DMS153 treated with DMSO at 0.1 percent for 48 hours (cell line): ENCODE data around the gene OR14I1.
"Not testable (repeated sequence)": the region's sequence is repeated elsewhere in the genome, so short reads cannot be mapped to it uniquely, and the experiment has no call there.

ENCODE experiments used
- DNase-seq: peaks from one replicate; lab custom pipeline; 2025; ENCODE audit not compliant: unreplicated experiment; lab: John Stamatoyannopoulos, UW

Gene OR14I1

DNA sequence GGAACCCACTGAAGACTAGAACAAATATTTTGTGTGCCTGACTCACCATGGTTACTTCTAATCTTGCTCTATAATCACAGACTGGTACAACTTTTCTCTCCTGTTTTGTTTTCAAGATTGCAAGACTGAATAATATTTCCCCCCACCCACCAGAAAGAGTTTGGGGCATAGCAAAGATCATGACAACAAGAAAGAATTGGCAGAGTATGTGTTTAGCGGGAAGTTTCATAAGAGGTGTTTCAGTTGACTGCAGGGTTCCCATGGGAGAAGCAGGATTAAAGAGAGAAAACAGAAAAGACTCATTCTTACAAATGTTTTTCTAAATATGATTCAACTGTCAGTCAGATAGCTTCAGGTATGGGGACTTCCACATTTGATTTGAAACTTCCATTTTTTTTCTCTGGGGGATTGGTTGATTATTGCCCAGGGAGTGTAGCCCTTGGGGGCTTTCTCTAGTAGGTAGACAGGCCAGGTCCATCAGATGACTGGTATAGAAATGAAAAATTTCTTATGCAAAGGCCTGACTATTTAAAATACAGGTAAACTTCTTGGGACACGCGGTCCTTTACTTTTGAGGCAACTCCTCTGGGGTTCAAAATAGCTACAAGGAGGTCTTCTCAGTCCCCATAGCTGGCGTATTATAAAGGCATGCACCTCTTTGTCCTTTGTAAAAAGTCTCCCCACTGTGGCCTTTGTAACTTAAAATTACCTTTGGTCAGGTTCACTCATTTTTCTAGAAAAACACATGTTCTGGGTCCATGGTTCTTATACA, 13.9 kb downstream of the OR14I1 start:
- DNase-seq, result no peak

- DNase-seq, result no peak
Measured at GRCh38 chr1:248686815-248687214, 15.8 kb downstream of the OR14I1 start.

DNA sequence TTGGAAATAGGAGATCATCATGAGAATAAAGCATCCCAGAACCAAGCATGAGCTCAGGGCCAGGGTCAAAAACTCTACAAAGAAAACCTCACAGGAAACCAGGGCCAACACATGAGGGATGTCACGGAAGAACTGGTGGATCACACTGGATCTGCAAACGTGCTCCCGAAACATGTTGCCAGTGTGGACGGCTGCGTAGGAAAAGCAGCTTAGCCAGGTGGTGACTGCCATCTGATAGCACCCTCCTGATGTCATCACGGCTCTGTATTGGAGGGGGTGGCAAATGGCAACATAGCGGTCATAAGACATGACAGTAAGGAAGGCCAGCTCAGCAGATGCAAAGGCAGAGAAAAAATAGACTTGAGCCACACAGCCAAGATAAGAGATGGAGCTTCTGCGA, 20.9 kb downstream of the OR14I1 start:
- DNase-seq, result no peak

- DNase-seq, result no peak
Measured at GRCh38 chr1:248670003-248670402, 32.6 kb downstream of the OR14I1 start.

DNA sequence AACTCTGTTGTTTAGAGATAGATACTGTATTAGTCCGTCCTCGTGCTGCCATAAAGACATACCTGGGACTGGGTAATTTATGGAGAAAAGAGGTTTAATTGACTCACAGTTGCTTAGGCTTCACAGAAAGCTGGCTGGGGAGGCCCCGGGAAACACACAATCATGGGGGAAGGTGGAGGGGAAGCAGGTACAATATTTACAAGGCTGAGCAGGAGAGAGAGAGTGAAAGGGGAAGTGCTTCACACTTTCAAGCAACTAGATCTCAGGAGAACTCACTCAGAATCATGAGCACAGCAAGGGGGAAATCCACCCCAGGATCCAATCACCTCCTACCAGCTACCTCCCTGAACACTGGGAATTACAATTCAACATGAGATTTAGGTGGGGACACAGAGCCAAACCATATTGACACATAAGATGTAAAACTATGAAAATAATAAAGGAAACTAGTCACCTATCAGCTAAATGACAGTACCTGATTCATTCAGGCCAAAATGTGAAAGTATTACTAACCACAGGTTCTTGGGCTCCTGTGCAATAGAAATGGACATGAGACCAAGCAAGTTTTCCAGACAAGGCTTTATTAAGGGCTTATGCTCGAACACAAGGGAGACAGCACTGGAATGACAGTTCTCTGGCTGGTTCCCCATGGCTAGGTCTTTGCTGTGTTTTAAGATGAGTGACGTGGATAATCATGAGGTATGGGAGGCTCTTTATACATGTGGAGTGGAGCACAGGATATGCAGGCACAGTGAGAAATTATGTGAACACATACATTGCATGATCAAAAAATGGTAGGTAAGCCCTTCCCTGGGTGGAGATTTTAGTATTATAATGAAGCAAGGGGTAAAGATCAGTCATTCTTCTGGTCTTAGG, 38.9 kb downstream of the OR14I1 start:
- not testable (repeated sequence) for DNase-seq

DNA sequence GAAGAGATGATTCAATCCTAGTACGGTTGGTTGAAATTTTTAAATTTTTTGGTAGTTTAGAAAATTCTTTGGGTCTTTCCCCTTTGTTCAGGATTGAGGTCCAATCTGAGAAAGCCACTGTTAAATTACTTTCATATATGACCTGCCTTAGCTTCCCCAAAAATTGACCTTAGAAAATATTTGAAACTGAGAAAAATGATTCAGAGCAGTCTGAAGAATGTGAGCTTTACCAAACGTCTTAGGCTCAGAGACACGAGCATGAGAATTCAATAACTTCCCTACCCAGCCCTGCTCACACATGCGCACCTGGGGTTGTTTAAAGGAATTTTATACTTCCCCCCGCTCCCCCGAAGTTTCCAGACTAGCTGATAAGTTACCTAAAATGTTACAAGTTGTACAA, 45.8 kb downstream of the OR14I1 start:
- not testable (repeated sequence) for DNase-seq

DNA sequence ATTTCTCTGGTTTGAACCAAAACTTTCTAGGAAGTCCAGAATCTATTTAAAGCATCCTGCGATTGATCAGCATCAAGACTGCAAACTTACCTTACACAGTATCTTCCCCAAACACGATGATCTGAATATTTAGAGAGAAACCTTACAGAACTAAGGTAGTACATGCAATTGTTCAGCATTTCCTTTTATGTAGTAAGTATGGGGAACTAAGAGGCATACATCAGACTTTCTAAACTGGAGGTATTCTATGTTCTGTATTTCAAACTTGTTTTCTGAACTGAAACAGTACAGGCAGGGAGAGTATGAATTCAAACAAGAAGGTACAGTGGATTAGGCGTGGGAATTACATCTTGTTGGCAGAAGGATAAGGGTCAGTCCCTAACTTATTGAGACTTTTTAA, 47.2 kb downstream of the OR14I1 start, which contains the start of gene OR2T27:
OR2T27 (minus strand) TSS at position 175 of the 400 bp plus-strand sequence. CDS start 4,644 bp downstream, outside the sequence.
- not testable (repeated sequence) for DNase-seq
